GM12801 (cell line): ENCODE data around the gene GPSM3.

Experiments
- TF ChIP-seq, protein P1 (sequence below): IDR thresholded peaks from one replicate; pipeline ENCODE4 v1.5.1; 2011; ENCODE audit warnings: control low read depth; ENCODE audit not compliant: insufficient read length; ENCODE audit errors: extremely low read depth

The GPSM3 gene

DNA sequence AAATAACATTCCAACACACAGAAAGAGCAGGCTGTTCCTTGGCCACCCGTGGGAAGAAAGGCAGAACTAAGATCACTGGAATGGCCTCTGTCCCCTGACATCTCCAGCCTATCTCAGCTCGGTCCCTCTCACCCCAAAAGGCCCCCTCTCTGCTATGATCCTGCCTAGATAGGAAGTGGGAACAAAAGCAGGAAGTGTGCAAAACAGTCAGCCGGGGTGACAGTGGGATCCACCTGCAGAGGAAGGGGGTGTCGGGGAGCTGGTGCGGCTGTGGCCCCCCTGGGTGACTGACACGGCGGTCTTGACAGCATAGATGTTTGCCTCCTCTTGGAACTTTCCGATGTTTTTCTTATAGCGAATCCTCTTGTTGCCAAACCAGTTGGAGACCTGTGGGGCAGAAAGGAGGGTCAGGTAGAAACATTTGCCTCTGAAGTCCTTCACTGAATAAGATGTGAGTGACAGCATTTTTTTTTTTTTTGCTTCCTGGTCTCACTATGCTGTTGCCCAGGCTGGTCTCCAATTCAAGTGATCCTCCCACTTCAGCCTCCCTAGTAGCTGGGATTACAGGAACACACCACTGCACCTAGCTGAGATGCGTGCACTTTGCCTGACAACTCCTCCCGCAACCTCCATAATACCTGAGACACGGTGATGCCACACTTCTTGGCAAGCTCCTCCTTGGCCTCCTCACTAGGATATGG, 5.3 kb downstream of the GPSM3 start:
- TF ChIP-seq, protein P1, sequence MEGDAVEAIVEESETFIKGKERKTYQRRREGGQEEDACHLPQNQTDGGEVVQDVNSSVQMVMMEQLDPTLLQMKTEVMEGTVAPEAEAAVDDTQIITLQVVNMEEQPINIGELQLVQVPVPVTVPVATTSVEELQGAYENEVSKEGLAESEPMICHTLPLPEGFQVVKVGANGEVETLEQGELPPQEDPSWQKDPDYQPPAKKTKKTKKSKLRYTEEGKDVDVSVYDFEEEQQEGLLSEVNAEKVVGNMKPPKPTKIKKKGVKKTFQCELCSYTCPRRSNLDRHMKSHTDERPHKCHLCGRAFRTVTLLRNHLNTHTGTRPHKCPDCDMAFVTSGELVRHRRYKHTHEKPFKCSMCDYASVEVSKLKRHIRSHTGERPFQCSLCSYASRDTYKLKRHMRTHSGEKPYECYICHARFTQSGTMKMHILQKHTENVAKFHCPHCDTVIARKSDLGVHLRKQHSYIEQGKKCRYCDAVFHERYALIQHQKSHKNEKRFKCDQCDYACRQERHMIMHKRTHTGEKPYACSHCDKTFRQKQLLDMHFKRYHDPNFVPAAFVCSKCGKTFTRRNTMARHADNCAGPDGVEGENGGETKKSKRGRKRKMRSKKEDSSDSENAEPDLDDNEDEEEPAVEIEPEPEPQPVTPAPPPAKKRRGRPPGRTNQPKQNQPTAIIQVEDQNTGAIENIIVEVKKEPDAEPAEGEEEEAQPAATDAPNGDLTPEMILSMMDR = no peak

DNA sequence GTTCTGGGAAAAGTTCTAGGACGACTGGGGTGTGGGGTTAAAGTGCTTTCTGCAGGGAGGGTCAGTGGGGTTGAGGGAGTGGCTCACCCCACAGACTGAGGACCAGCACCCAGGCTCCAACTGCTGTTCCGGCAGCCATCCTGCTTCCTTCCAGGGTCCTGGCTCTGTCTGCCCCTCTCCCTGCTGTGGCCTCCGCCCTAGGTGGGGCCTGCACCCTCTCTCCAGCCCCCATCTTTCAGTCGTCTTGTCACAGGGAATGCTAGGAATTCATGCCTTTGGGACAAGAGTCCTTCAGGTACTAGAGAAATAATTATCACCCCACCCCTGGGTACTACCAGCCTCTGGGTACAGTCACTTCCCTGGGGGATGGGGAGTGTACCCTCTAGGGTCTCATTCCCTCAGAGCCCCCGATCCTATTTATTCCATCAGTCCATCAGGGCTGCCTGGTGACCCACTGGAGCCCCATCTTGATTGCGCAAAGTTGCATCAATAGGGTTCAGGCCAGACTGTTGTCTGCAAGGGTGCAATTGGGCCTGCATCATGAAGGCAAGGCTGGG, 8.3 kb downstream of the GPSM3 start, which contains the start of gene AGER:
AGER (minus strand) TSS at position 170 of the 557 bp plus-strand sequence; CDS start at position 139, 31 bp downstream.
- TF ChIP-seq, protein P1 = no peak

- TF ChIP-seq, protein P1 = no peak
Observed at GRCh38 chr6:32183483-32184083, 8.9 kb downstream of the GPSM3 start.

DNA sequence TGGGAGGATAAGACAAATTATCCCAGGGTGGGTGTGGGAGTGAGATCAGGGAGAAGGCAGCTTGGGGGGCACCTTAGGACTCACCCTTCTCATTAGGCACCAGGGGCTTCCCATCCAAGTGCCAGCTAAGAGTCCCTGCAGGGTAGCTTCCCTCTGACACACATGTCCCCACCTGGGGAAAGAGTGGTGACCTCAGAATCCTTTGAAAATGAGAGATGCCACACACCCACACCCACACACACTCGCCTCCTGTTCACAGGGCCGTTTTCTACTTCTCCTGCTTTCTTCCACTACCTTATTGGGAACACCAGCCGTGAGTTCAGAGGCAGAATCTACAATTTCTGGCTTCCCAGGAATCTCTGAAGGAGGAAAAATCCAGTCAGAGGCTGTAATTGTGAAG, 9.4 kb downstream of the GPSM3 start:
- TF ChIP-seq, protein P1 = no peak

DNA sequence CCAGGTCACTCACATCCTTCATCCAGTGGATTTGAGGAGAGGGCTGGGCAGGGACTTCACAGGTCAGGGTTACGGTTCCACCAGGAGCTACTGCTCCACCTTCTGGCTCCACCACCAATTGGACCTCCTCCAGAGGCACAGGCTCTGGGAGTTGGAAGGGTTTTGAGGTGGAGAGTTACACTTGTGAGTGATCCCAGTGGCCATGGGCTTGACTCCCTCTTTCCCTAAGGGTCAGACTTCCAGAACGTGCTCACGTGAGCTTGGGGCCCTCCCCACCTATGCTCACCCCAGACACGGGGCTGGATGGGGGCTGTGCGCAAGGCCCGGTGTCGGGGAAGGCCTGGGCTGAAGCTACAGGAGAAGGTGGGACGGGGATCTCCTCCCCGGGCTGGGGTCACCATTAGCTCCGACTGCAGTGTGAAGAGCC, 9.9 kb downstream of the GPSM3 start:
- TF ChIP-seq, protein P1 = no peak

DNA sequence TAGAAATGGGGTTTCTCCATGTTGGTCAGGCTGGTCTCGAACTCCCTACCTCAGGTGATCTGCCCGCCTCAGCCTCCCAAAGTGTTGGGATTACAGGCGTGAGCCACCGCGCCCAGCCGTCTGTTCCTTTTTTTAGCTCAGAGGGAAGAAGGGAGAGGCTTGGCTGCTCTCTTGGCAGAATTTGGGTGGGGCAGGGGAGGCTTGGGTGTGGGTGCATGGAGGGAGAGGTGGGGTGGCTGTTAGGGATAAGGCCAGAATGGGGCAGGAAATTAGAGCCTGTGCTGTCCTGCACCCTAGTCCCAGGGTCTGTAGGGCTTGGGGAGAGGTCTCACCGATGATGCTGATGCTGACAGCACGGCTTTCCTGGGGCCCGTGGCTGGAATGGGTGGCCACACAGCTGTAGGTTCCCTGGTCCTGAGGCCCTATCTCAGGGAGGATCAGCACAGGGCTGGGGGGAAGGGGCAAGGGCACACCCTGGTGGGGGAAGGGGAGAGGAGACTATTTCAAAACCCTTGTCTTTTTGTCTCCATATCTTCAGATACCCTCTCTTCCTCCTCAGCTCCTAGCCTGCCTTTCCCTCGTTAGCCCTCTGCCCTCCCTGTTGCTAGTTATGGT, 10.4 kb downstream of the GPSM3 start:
- TF ChIP-seq, protein P1 = no peak

- TF ChIP-seq, protein P1 = no peak
Observed at GRCh38 chr6:32181148-32181702, 11.2 kb downstream of the GPSM3 start.
